ENCODE data around the gene SLC12A7.
"Not testable (repeated sequence)": the region's sequence is repeated elsewhere in the genome, so short reads cannot be mapped to it uniquely, and the experiment has no call there.

Gene SLC12A7

GRCh38 chr5:1094670-1095190 is 17.1 kb downstream of the SLC12A7 start:
- no peak for DNase-seq

DNA sequence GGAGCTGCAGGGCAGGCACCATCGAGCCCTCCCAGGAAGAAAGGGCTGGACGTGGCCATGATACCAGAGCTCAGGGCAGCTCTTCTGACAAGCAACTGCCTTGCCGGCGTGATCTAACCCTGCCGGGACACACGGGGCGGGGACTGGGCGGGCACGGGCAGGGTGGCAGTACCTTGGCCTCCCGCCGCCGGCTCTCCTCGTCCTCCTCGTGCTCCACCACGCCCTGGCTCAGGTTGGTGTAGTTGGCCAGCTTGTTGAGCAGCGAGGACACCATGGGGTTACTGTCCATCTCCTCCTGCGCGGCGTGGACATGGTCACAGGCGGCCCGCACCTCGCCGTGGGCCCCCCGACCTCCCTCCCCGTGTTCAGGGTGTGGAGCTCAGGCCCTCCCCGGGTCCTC is 18.5 kb downstream of the SLC12A7 start:
- DNase-seq: no peak

DNA sequence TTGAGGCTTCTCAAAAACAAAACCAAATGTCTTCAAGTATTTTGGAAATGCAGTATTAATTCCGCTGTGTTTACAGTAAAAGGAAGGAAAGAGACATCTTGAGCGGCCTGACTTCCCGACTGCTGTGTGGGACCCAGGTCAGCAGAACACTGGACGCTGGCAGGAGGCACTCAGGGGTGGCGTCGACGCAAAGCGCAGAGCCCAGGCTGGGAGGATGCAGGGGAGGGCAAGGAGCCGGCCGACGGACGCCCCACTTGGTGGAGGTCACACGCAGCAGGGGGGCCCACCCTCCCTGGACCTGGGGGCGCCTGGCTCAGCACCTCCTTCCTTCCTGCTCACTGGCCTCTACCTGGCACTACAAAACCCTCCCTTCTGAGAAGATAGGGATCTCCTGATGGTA is 19.7 kb downstream of the SLC12A7 start:
- no peak for DNase-seq

- DNase-seq: no peak
Observed at GRCh38 chr5:1091632-1092031, 20.2 kb downstream of the SLC12A7 start.

- DNase-seq: no peak
Observed at GRCh38 chr5:1090538-1090937, 21.3 kb downstream of the SLC12A7 start.

- no peak for DNase-seq
Observed at GRCh38 chr5:1089621-1090040, 22.2 kb downstream of the SLC12A7 start.

- DNase-seq: no peak
Observed at GRCh38 chr5:1089146-1089545, 22.7 kb downstream of the SLC12A7 start.

DNA sequence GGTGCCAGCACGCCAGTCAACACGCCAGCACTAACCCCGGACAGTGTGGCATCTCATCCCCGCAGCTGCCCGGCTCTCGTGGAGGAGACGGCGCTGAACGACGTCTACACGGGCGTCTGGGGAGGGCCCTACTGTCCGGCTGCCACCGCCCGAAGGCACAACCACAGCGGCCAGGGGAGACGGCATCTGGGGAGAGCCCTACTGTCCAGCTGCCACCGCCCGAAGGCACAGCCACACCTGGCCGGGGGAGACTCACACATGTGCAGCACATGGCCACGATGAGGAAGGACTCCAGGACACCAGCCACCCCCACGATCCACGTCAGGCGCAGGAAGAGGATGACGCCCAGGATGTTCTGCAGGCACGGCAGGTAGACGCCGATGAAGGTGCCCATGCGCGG is 23.1 kb downstream of the SLC12A7 start:
- no peak for DNase-seq

- no peak for DNase-seq
Observed at GRCh38 chr5:1088031-1088430, 23.8 kb downstream of the SLC12A7 start.

DNA sequence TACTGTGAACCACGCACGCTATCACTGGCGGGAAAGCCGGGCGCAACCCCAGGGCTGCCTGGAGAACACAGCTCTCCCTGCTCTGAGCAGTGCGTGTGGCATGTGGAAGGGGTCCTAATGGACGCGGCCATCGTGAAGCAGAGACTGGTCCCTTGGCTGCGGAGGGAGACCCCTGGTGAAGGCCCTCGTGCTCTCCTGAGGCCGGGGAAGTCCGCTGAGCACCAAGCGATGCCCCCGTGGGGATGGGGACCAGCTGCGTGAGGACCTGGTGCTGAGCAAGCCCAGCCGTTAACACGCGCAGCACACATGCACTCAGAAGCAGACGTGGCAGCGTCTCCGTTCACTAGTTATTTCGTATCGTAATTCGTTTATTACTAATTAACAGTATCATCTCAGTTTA is 24.4 kb downstream of the SLC12A7 start:
- no peak for DNase-seq

GRCh38 chr5:1086871-1087270 is 25.0 kb downstream of the SLC12A7 start:
- no peak for DNase-seq

DNA sequence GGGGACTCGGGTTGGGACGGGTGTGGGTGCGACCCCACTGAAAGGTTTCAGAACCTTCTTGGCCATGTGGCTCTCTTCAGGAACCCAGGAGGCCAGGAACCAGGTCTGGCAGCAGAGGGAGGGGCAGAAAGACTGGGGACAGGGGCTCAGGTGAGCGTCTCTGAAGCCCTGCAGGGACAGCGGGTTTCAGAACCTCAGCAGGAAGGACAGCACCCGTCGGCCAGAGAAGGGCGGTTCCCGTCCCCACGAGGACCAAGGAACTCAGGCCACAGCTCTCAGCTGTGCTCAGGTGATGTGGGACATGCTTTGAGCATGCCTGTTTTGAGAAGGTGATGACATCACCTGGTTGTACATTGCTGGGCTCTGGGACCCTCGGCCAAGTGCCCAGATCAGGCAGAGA is 25.7 kb downstream of the SLC12A7 start:
- no peak for DNase-seq

DNA sequence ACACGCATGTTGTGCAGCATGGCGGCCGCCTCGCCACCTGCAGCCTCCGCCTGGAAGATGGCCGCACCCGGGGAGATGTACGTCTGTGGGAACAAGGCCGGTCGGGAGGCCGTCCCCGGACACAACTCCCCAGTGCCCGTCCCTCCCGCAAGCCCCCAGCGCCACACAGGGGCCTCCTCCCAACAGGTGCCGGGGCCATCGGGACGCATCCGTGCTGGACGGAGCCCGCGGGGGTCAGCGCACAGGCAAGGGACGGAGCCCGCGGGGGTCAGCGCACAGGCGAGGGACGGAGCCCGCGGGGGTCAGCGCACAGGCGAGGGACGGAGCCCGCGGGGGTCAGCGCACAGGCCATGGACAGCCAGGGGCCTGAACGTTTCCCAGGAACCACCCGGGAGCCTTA is 26.5 kb downstream of the SLC12A7 start:
- no peak for DNase-seq

GRCh38 chr5:1083823-1084605 is 27.8 kb downstream of the SLC12A7 start:
- no peak for DNase-seq

DNA sequence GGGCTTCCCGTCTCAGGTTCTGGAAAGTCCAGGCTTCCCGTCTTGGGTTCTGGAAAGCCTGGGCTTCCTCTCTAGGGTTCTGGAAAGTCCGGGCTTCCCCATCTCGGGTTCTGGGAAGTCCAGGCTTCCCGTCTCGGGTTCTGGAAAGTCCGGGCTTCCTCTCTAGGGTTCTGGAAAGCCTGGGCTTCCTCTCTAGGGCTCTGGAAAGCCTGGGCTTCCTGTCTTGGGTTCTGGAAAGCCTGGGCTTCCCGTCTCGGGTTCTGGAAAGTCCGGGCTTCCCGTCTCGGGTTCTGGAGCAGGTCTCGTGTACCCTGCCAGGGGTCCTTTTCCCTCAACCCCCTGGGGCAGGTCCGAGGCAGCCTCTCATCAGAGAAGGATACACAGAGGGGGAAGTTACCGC is 28.8 kb downstream of the SLC12A7 start:
- DNase-seq: not testable (repeated sequence)

DNA sequence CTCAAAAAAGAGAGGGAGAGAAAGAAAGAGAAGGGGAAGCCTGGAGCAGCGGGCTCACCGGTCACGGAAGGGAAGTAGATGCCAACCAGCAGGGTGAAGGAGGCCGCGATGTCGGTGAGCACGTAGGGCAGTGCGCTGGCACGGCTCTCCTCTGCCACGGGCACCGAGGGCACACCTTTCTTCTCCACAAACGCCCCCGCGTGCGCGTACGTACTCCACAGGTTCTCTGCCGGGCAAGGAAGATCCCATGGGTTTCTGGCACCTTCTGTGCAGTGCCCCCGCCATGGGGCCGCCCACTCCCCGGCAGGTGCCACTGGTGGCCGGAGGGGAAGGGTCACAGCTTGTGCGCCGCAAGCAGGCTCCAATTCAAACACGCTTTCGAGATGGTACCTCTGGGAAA is 30.3 kb downstream of the SLC12A7 start:
- no peak for DNase-seq

DNA sequence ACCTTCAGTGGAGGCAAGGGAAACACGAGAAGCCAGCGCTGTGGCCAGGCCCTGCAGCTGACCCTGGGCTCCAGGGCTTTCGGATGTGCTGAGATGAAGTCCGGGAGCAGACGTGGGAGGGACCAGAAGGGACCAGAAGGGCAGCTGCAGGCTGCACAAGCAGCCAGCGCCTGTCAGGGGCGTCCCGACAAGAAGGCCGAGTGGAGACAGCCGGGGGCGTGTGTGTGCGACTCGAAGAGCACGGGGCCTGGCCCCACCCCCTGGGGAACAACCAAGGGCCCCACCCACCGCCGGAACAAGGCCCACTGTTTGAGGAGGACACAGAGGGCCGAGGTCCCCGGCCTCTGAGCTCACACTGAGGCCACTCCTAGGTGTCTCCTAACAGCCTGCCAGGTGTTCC is 31.4 kb downstream of the SLC12A7 start:
- DNase-seq: no peak

GRCh38 chr5:1079961-1080360 is 31.9 kb downstream of the SLC12A7 start:
- DNase-seq: no peak

- DNase-seq: no peak
Observed at GRCh38 chr5:1079486-1079885, 32.4 kb downstream of the SLC12A7 start.

GRCh38 chr5:1078851-1079250 is 33.0 kb downstream of the SLC12A7 start:
- DNase-seq: no peak

DNA sequence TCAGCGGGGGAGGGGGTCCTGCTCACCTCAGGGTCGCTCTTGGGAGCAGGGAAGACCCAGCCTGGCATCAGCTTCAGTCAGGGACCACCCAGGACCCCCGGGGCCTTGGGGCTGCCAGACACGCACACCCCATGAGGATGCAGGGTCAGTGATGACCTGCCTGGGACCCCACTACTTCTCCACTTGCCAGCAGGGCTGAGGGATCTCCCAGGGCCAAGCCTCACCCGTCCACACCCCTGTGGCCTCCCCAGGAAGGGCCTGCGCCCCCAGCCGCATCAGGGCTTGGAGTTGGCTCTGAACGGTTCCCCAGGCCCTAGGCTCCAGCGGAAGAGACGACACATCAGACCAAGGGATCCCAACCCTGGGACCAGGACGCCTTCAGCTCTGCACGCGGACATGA is 33.7 kb downstream of the SLC12A7 start:
- no peak for DNase-seq

GRCh38 chr5:1077491-1078020 is 34.3 kb downstream of the SLC12A7 start:
- DNase-seq: no peak

DNA sequence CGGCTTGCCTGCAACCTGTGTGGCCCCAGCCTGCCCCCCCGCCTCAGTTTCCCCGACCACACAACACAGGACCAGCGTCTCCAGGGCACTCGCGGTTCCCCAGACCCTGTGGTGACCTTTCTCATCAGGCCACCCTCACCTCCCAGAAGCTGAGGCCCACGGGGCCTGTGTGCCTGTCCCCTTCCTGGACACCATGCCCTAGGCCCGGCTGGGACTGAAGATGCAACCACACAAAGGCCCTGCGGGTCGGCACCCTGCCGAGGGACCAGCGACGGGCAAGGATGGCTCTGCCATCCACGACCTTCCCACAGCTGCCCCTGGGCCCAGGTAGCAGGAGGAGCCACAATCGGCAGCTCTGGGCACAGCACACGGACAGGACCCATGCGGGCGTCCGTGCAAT is 34.8 kb downstream of the SLC12A7 start:
- no peak for DNase-seq

DNA sequence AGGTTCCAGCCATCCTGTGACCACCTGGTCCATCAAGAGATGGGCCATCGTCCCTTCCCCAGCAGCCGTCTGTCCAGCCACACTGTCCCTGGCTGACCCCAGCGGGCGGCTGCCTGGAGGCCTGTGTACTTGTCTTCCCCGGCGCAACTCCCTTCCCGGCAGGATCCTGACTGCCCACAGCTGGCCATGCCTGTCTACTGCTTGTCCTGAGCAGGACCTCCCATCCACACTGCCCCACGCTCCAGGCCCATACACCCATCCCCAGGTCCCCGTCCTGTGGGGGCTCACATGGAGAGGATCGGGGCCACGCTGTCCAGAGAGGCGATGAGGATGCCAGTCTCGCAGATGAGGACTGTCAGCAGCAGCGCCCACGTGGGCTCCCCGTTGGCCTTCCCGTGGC is 35.5 kb downstream of the SLC12A7 start:
- DNase-seq: no peak

DNA sequence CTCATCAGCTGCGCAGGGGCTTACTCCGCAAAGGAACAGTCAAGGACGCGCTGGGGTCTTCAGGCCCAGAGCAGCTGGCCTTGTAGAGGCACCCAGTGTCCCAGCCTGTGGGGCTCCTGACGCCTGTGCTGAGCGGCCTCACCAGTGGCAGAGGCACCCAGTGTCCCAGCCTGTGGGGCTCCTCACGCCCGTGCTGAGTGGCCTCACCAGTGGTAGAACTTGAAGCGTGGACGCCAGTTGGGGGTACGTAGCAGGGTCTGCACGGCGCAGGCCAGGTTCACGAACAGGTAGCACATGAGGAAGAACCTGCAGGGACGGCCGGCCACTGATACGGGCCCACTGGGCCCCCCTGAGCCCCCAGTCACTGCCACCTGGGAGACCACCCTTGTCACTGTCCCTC is 35.9 kb downstream of the SLC12A7 start:
- no peak for DNase-seq
